ENCODE data around the gene TWSG1.

GRCh38 chr18:9449600-9450414 lies 115.2 kb downstream of the TWSG1 start:
- TF ChIP-seq CTCF (IDR thresholded peaks at IDR 0.05; ENCODE audit: extremely low read depth in 1 of 2, insufficient read depth in 1 of 2, low read depth in 1 of 2, low read length in 2 of 2) (no peak), MAX (IDR thresholded peaks at IDR 0.05; ENCODE audit: insufficient read depth, insufficient read length) (no peak), EZH2 (IDR thresholded peaks at IDR 0.05; ENCODE audit: borderline replicate concordance, low read depth, low read length, severe bottlenecking) (no peak), GATA2 (IDR thresholded peaks at IDR 0.05; ENCODE audit: insufficient read depth, insufficient read length, low read depth, low read length) (no peak), POLR2A (IDR thresholded peaks at IDR 0.05; ENCODE audit: low read depth, low read length) (no peak), POLR2AphosphoS5 (IDR thresholded peaks at IDR 0.05; ENCODE audit: insufficient read depth, low read depth, low read length) (no peak)
